Astrocyte of the spinal cord (primary cell): ENCODE data around the gene TFDP3.

Source experiments
- DNase-seq: peaks from one replicate; pipeline ENCODE4 v3.0.0; 2011; ENCODE audit warnings: low read depth, low spot score
- H3K4me3 ChIP-seq: 2 replicates; pipeline ENCODE4 v1.5.1; 2011; ENCODE audit warnings: low read depth, mild to moderate bottlenecking, low read length, moderate library complexity
- CTCF ChIP-seq: IDR thresholded peaks from 2 replicates; pipeline ENCODE4 v1.5.1; 2012; ENCODE audit warnings: low read depth, mild to moderate bottlenecking, low read length, inconsistent platforms
- in situ Hi-C: cut with HindIII; loops from 2 replicates; pipeline ENCODE4 v1.10.0; 2017; ENCODE audit warnings: low sequenced_read_pairs

The TFDP3 gene

GRCh38 chrX:133250184-133251100 lies 32.3 kb upstream of the TFDP3 start:
- no peak overlapping the region for H3K4me3 ChIP-seq
- in situ Hi-C loops = no loop called here
- DNase-seq = no peak
- no peak for TF ChIP-seq CTCF

- no peak overlapping the region for H3K4me3 ChIP-seq
- DNase-seq = no peak
- no peak for TF ChIP-seq CTCF
- in situ Hi-C loops = no loop called here
These were observed 31.3 kb upstream of the TFDP3 start for GRCh38 chrX:133249266-133250058.

GRCh38 chrX:133248177-133248576 lies 30.0 kb upstream of the TFDP3 start:
- TF ChIP-seq CTCF = no peak
- DNase-seq = no peak
- in situ Hi-C loops = no loop called here
- no peak overlapping the region for H3K4me3 ChIP-seq

GRCh38 chrX:133246921-133247320 lies 28.8 kb upstream of the TFDP3 start:
- in situ Hi-C loops = no loop called here
- H3K4me3 ChIP-seq = no peak overlapping the region
- TF ChIP-seq CTCF = no peak
- no peak for DNase-seq

- TF ChIP-seq CTCF = no peak
- no peak overlapping the region for H3K4me3 ChIP-seq
- DNase-seq = no peak
- in situ Hi-C loops = no loop called here
These were observed 17.7 kb upstream of the TFDP3 start for GRCh38 chrX:133235830-133236229.

- TF ChIP-seq CTCF = no peak
- H3K4me3 ChIP-seq = no peak overlapping the region
- in situ Hi-C loops = no loop called here
- no peak for DNase-seq
These were observed 14.2 kb upstream of the TFDP3 start for GRCh38 chrX:133232331-133232730.
